Left cardiac atrium (tissue), 4 donors: ENCODE data around the gene CYP1B1. TPM values are rescaled to one million over a fixed set of nuclear protein-coding genes. Genes with fewer than 3 reads are reported as not detected.
"Not testable (repeated sequence)": the region's sequence is repeated elsewhere in the genome, so short reads cannot be mapped to it uniquely, and the experiment has no call there.

ENCODE experiments used
- ATAC-seq, 2 donors: fragments of 200-7000 bp; cut with Tn5 transposase; one replicate each; pipeline ENCODE4 v1.9.1; 2020; ENCODE audit warnings: mild to moderate bottlenecking in 2 of 2, moderate library complexity in 2 of 2
- DNase-seq: peaks from one replicate; pipeline ENCODE4 v3.0.0-alpha.2; 2020
- intact Hi-C, 2 donors: fragments of 100-400 bp; cut with DNase I; formaldehyde crosslinking; loops; one replicate each; pipeline versions ENCODE4 v1.14.1 to v1.15.1; 2022 to 2023
- total RNA-seq, 2 donors: library from RNA; stranded (reverse); fragmentation: NEBNext Ultra II Directional; extraction: Animal tissue kit (Norgen Biotek cat#: 25700); gene quantifications; one replicate each; pipeline ENCODE4 v1.2.1, GENCODE V29; 2021
- donor health status: DM: no; HTN: yes; CAD: no.
- donor health status: DM: no; HTN: yes; CAD: no; lungs with severe emphysema.
- donor health status: DM: yes; HTN: yes; CAD: no.
- donor health status: Dilated cardiomyopathy.

The CYP1B1 gene
- total RNA-seq, 2 donors from 2014 or later = 46.1 to 115 TPM

DNA sequence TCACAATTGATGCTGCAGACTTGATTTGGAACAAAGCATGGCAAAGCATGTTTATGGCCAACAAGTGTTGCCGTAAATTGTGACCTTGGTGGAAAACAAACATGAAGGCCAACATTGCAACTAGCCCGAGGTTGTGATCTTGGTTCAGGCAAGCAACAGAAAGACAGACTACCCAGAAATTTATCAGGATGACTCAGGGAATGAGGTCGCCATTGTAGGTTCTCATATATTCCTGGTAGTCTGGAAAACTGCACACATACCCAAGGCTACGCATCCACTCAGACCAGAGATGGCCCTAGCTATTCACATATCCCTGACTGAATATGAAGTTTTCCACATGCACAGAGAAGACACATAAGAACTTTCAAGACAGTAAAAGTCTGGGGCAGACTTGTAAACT, 30.1 kb downstream of the CYP1B1 start:
- DNase-seq (no peak), ATAC-seq (no peak)
- intact Hi-C loops = no loop called here

DNA sequence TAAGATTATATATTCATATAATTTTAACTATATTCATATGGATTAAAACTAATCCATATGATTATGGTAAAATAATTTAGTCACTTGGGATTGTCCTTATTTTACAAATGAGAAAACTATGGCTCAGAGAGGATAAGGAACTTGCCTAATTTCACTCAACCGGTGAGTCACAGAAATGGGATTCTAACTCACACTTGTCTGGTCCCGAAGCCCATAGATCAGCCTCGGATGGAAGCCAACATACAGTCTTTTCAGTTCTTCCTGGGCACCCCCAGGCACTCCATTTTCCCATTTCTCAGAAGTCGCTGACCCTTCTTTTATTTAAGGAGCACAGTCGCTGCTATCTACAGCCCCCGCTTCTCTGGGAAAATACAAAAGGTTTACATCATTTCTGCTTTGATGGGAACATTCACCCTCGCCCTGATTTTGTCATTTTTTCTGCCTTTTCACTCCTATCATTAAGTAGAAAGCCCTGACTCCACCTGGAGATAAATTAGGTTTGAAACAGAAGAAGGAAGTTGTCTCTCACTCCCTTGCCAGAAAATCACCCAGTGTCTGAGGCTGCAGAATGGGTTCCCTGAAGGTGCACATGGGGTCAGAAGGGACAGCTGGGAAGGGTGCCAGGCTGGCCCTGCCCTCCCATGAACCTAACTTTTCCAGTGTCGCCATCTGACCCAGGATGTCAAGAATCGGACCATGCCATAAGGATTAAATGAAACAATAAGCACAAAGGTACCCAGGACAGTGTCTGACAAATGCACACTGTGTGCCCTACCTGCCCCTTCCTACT, 36.6 kb downstream of the CYP1B1 start:
- intact Hi-C loops = no loop called here
- DNase-seq (no peak), ATAC-seq (peak in 1 of 2 donors; percentile 16)

DNA sequence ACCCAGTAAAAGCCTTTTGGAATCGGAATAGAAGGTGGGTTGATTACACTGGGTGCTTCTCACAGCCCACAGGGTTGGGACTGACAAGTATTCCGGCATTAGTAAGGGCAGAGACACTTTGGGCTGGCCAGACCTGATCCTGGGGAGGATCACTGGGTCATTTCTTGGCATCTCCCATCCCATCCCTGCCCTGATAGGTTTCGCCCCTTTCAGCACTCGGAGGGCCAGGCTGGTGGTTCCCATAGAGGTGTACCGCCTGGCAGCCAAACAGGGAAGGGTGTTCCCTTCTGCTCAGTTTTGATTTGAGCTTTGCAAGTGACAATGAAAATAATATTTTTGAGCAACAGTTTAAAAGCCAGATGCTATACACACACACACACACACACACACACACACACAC, 37.3 kb downstream of the CYP1B1 start:
- ATAC-seq (peak in 1 of 2 donors; percentile 45), DNase-seq (no peak)
- intact Hi-C loops = no loop called here

DNA sequence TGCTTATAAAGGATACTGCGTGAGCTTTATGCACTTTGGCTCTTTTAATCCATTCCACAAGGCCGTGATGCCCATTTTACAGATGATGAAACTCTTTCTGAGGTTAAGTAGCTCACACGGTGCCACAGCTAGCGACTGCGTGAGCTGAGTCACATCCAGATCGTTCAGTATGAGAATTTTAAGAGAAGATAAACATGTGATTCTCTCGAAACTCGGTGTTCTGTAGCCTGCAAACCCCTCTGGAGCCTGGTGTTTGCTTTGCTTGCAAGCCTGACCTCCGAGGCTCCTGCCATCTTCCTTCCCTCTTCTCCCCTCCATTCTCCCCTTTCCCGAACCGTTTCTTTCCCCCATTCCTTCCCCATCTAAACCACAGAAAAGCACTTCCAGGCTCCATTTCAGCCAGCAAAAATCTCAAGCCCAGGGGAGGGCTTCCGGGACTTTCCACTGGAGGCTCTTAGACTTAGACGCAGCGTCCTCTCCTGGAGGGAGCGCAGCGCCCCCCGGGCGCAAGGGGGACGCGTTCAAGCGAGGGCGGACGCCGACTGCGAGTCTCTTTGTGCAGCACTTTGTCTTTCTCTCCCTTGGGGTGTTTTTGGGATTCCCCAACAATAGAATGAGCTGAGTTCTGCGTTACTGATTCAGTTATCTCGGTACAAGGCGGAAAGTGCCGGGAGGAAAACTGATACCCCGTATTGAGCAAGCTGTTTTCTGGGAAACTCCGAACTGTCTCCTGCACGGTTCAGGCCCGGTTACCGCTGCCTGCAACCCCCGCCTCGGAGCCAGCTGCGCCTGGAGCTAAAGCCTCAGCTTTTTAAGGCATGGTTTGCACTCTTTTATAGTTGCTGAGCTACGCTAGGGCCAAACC, 38.0 kb downstream of the CYP1B1 start:
- ATAC-seq = peak; percentile 84 to 88
- peak; percentile 54 for DNase-seq
- intact Hi-C loops = no loop called here

DNA sequence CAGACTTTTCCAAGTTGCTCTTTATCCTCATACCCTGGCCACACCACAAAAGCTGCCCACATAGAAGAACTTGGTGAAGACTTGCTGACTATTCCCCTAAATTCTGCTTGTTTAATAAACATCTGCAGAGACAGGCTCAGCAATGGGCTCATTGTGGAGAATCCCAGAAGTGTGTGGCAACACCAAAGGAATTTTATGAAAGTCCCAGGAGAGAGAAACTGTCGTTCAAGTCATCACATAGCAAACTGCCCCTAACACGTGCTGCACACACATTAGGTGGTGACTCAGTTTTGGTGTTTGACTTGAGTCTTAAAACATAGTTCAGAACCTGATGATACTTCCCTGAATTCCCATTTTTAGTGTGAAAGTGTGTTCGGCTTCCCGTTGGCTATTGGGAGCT, 38.6 kb downstream of the CYP1B1 start:
- ATAC-seq = no peak
- no peak for DNase-seq
- intact Hi-C loops = no loop called here

DNA sequence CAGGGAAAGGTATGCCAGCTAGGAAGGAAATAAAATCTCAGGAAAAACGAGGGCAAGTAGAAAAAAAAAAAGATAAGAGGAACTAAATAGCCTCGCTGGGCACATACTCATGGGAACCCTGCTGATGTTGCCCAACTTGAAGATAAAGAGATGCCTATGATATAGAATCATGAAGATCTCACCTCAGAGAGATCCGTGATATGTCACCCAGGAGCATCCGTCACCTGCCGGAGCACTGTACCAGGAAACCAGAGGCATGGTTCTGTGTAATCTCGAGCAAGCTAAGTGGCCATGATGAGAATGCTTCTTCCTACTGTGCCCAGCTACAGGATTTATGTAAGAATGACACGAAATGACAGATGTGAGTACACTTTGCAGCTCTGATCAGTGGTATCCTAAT, 40.0 kb downstream of the CYP1B1 start:
- ATAC-seq (no peak), DNase-seq (no peak)
- intact Hi-C loops = no loop called here

DNA sequence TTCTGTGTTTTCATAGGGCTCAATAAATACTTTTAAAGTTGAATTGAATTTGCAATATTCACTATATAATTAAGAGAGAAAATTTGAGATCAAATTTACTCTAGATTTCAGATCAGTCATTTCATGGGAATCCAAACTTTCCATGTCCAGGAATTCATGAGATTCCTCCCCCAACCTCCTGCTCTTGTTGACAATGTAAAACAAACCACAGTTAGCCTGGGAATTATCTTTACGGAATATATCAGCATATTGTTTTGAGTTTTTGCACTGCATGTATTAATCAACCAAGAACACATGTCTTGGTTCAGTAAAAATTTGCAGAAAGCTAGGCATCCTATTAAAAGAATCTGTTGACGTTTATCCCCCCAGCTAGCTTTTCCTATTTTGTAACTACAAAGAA, 42.3 kb downstream of the CYP1B1 start:
- no peak for ATAC-seq
- DNase-seq = no peak

DNA sequence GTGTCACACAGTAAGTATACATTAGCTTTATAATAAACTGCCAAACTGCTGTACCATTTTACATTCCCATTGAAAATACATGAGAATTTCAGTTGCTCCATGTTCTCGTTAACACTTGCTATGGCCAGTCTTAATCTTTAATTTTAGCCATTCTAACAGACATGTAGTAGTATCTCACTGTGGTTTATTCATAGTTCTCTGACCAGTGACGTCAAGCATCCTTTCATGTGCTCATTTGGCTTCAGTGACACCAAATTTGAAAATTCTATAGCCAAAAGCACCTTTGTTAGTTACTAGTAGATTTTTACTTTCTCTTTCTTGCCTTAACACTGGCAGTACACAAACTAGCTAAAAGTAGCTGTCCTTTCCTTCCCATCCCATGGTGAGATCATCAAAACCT, 43.0 kb downstream of the CYP1B1 start:
- intact Hi-C loops = no loop called here
- ATAC-seq = no peak
- DNase-seq = no peak

More for the DNA sequence above, 42.3 kb downstream of the CYP1B1 start:
- intact Hi-C loops = no loop called here

DNA sequence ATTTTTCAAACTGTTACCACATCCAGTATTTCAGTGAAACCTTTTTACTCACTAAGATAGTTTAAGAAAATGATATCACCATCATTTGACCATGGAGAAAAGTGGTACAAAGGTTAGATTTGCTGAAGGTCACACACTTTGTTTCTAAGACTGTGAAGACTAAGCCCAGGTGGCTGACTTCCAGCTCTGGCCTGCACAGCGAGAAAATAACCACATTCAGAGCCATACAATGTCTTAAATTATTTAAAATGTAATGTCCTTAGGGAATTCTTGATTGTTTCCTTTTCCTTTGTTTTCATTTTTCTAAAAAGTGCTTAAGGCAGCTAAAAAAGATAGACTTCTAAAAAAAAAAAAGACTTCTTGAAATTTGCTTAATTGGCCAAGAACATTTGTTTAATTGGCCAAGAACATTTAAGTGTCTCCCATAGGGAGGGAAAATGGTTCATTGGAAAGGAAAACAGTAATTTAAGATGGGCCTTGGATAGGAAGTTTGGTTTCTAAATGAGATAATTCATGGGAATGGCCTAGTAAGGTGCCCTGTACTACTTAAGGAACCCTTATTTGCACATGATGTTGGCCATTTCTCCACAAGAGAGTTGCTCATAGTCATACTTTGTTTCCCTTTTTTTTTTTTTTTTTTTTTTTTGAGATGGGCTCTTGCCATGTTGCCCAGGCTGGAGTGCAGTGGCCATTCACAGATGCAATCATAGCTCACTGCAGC, 45.2 kb downstream of the CYP1B1 start:
- DNase-seq (no peak), ATAC-seq (no peak)
- intact Hi-C loops = no loop called here

DNA sequence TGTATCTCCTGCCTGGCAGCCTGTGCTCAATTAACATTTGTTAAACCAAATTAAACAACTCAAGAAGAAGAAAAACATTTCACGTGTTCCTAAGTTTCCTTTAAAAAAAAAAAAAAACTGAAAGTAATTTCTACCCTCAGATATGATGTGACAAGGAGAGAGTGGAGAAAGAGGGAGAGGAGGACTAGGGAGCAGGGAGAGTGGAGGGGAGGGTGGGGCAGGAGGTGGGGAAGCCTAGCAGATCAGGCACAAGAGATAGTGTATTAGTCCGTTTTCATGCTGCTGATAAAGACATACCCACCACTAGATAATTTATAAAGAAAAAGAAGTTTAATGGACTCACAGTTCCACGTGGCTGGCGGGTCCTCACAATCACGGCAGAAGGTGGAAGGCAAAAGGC, 46.4 kb downstream of the CYP1B1 start:
- intact Hi-C loops = no loop called here
- ATAC-seq = no peak
- no peak for DNase-seq

DNA sequence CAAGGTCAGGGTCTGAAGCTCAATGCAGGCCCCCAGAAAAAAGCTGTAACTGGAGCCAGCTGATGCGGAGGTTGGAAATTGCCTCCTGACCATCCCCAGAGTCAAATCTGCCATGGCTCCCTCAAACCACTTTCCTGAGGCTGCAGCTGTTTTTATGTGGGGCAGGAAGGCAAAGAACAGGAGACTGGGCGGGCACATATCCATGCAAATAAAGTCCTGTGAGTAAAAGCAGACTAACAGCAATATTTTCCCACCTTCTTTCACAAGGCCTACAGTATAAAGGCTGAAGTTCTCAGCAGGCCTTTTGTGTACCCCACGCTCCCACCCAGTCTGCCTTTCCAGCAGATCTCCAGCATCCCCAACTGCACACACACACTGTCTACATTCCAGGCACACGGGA, 47.1 kb downstream of the CYP1B1 start:
- intact Hi-C loops = no loop called here
- DNase-seq (no peak), ATAC-seq (no peak)

DNA sequence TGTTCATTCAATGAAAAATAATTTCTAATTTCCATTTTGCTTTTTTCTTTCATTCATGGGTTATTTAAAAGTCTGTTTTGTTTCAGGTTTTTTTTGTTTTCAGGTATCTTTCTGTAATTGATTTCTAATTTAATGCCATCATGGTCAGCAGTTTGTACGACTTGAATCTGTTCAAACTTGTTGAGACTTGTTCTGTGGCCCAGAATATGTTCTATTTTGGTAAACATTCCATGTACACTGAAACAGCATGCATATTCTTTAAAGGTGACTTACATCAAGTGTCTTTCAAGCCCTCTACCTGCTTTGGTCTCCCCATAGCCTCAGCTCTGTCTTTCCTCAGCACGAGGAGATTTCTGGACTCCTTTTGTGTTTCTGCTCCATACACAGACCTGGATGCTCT, 49.1 kb downstream of the CYP1B1 start:
- intact Hi-C loops = no loop called here

DNA sequence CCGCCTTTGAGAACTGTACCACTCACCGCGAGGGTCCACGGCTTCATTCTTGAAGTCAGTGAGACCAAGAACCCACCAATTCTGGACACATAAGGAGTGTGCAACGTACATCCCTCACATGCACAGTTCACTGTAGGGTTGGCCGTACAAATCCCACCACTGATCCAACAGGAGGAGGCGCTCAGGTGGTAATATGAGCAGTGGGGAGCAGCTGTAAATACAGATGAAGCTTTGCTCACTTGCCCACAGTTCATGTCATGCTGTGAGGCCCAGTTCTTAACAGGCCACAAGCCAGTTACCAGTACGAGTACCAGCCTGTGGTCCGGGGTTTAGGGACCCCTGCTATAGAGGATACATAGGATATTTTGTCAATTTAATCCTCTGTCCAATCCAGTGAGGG, 54.4 kb downstream of the CYP1B1 start:
- ATAC-seq (no peak), DNase-seq (no peak)
- intact Hi-C loops = no loop called here

More for the DNA sequence above, 49.1 kb downstream of the CYP1B1 start:
- ATAC-seq (no peak), DNase-seq (no peak)

DNA sequence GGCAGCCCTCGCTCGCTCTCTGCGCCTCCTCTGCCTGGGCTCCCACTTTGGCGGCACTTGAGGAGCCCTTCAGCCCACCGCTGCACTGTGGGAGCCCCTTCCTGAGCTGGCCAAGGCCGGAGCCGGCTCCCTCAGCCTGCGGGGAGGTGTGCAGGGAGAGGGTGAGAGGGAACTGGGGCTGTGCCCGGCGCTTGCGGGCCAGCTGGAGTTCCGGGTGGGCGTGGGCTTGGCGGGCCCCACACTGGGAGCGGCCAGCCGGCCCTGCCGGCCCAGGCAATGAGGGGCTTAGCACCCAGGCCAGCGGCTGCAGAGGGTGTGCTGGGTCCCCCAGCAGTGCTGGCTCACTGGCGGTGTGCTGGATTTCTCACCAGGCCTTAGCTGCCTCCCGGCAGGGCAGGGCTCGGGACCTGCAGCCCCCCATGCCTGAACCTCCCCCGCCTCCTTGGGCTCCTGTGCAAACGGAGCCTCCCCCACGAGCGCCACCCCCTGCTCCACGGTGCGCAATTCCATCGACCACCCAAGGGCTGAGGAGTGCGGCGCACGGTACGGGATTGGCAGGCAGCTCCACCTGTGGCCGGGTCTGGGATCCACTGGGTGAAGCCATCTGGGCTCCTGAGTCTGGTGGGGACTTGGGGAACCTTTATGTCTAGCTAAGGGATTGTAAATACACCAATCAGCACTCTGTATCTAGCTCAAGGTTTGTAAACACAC, 55.4 kb downstream of the CYP1B1 start:
- intact Hi-C loops, ATAC-seq, DNase-seq: not testable (repeated sequence)

DNA sequence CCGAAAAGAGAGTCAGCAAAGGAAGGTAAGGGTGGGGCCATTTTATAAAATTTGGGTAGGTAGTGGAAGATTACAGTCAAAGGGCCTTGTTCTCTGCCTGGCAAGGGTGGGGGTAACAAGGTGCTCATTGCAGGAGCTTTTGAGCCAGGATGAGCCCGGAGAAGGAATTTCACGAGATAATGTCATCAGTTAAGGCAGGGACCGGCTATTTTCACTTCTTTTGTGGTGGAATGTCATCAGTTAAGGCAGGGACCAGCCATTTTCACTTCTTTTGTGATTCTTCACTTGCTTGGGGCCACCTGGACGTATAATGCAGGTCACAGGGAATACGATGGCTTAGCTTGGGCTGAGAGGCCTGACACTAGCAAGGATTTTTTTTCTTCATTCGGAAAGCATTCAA, 58.1 kb downstream of the CYP1B1 start:
- no peak for DNase-seq
- intact Hi-C loops = no loop called here

More for the DNA sequence above, 58.1 kb downstream of the CYP1B1 start:
- no peak for ATAC-seq
